ENCODE data around the gene ZNF70.

DNA sequence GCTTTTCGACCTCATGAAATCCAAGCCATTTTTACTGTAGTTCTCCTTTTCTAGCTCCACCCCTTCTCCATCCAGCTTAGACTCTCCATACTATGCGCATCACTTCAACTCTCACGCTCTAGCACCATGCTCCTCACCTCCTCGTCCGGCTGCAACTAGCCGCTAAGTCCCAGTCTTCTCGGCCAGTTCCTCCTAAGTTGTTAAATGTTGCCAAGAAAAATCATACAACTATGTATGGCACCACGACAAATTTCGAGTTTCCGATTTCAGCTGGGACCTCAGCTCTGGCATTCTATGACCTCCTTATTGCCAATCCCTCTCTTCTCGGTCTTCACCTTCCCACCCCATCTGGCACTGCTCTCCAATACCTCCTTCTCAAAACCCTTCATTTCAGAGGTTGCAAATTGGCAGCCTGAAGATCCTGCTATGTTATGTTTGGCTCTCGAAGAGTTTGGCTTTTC lies 1.0 kb downstream of the ZNF70 start:
- TF ChIP-seq, protein P1, sequence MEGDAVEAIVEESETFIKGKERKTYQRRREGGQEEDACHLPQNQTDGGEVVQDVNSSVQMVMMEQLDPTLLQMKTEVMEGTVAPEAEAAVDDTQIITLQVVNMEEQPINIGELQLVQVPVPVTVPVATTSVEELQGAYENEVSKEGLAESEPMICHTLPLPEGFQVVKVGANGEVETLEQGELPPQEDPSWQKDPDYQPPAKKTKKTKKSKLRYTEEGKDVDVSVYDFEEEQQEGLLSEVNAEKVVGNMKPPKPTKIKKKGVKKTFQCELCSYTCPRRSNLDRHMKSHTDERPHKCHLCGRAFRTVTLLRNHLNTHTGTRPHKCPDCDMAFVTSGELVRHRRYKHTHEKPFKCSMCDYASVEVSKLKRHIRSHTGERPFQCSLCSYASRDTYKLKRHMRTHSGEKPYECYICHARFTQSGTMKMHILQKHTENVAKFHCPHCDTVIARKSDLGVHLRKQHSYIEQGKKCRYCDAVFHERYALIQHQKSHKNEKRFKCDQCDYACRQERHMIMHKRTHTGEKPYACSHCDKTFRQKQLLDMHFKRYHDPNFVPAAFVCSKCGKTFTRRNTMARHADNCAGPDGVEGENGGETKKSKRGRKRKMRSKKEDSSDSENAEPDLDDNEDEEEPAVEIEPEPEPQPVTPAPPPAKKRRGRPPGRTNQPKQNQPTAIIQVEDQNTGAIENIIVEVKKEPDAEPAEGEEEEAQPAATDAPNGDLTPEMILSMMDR (IDR thresholded peaks at IDR 0.05) = no peak
- no peak for TF ChIP-seq POLR2AphosphoS5 (IDR thresholded peaks at IDR 0.05)
- no peak for TF ChIP-seq POLR2A (IDR thresholded peaks at IDR 0.05)
